K562 (cell line): ENCODE measurements around the gene INSR. TPM values are rescaled to one million over a fixed set of nuclear protein-coding genes. Genes with fewer than 3 reads are reported as not detected.

Source experiments
- ATAC-seq: fragments of 200-7000 bp; cut with Tn5 transposase; 3 replicates; pipeline ENCODE4 v1.9.1; 2020; ENCODE audit warnings: moderate library complexity
- BruUV-seq: library from RNA; stranded (reverse); fragments of 400-500 nt; replicated peaks from 2 replicates; lab custom pipeline; 2021; lab: Mats Ljungman, UMichigan
- CTCF ChIA-PET: fragments of 300-600 bp; formaldehyde crosslinking; extraction: SDS; loops from one replicate; lab custom pipeline; 2021; ENCODE audit warnings: low intra/inter-chr PET ratio; lab: Yijun Ruan, JAX
- POLR2A ChIA-PET: fragments of 300-600, 350-650 bp; sonication (Branson Sonifier 250); formaldehyde crosslinking; extraction: SDS; loops from one replicate; lab custom pipeline; 2021; ENCODE audit warnings: antibody characterized with exemption, inconsistent platforms; lab: Yijun Ruan, JAX
- DNase-seq, 4 experiments: peaks; one replicate each; pipeline versions ENCODE4 v3.0.0 to v3.0.0-alpha.2; 2011 to 2018; ENCODE audit warnings: low spot score in 3 of 4, mixed read lengths in 3 of 4; ENCODE audit errors: extremely low read depth in 1 of 4
- FAIRE-seq: peaks from 2 replicates; lab custom pipeline; 2011; peaks lifted over from hg19 to GRCh38; lab: Jason Lieb, UNC
- H2AFZ ChIP-seq: 2 replicates; pipeline ENCODE4 v1.6.0; 2011; ENCODE audit warnings: low read depth, low read length, control low read depth, inconsistent platforms
- H3K27ac ChIP-seq: fragments of 200-600 bp; 3 replicates; pipeline ENCODE4 v1.8.0; 2011; ENCODE audit warnings: low read depth, mild to moderate bottlenecking, control low read depth, inconsistent platforms, low read length, moderate library complexity, mixed read lengths; ENCODE audit errors: extremely low read depth
- H3K27me3 ChIP-seq, 2 experiments: fragments of 300-600 bp in 1 of 2; 2 replicates in 1 of 2; 3 replicates in 1 of 2; pipeline versions ENCODE4 v1.6.0 to v1.8.0; 2011; ENCODE audit warnings: inconsistent platforms in 2 of 2, low read length in 2 of 2, mild to moderate bottlenecking in 1 of 2, mixed read lengths in 1 of 2, moderate library complexity in 1 of 2; ENCODE audit not compliant: control insufficient read depth in 2 of 2, insufficient read depth in 2 of 2
- H3K36me3 ChIP-seq: fragments of 300-600 bp; 3 replicates; pipeline ENCODE4 v1.8.0; 2011; ENCODE audit warnings: mild to moderate bottlenecking, low read length, inconsistent platforms; ENCODE audit not compliant: control insufficient read depth, insufficient read depth
- H3K4me1 ChIP-seq, 2 experiments: fragments of 200-600 bp in 1 of 2; replicated peaks in 1 of 2; 2 replicates in 1 of 2; 3 replicates in 1 of 2; pipeline versions ENCODE4 v1.5.1 to v1.8.0; 2011; ENCODE audit warnings: inconsistent platforms in 2 of 2, low read length in 2 of 2, mild to moderate bottlenecking in 1 of 2, mixed read lengths in 1 of 2, moderate library complexity in 1 of 2; ENCODE audit not compliant: control insufficient read depth in 2 of 2, insufficient read depth in 2 of 2
- H3K4me2 ChIP-seq: 2 replicates; pipeline ENCODE4 v1.6.1; 2011; ENCODE audit warnings: low read length, control low read depth, inconsistent platforms, mixed read lengths; ENCODE audit not compliant: insufficient read depth
- H3K4me3 ChIP-seq: fragments of 200-600 bp; sonication (generic), shearing (Covaris generic); 2 replicates; pipeline ENCODE4 v1.5.1; 2016; ENCODE audit warnings: control low read depth, inconsistent platforms
- H3K79me2 ChIP-seq: fragments of 200-600 bp; 3 replicates; pipeline ENCODE4 v1.8.0; 2011; ENCODE audit warnings: low read length, inconsistent platforms; ENCODE audit not compliant: control insufficient read depth, insufficient read depth
- H3K9ac ChIP-seq, 2 experiments: 2 replicates each; pipeline versions ENCODE4 v1.6.0 to v1.6.1; 2011; ENCODE audit warnings: low read depth in 2 of 2, low read length in 2 of 2, control low read depth in 1 of 2, inconsistent platforms in 1 of 2, mild to moderate bottlenecking in 1 of 2, mixed read lengths in 1 of 2; ENCODE audit not compliant: insufficient read depth in 1 of 2
- H3K9me1 ChIP-seq: one replicate; pipeline ENCODE4 v1.6.0; 2011; ENCODE audit warnings: inconsistent platforms, mild to moderate bottlenecking, low read length, moderate library complexity; ENCODE audit not compliant: control insufficient read depth, insufficient read depth
- H3K9me3 ChIP-seq: replicated peaks from 2 replicates; pipeline ENCODE4 v1.5.1; 2011; ENCODE audit warnings: low read depth, low read length, inconsistent platforms; ENCODE audit not compliant: control insufficient read depth, insufficient read depth
- H4K20me1 ChIP-seq: replicated peaks from 2 replicates; pipeline ENCODE4 v1.6.1; 2011; ENCODE audit warnings: low read length, inconsistent platforms, mixed read lengths; ENCODE audit not compliant: control insufficient read depth, insufficient read depth
- DACH1 ChIP-seq: fragments of 450-650 bp; IDR thresholded peaks from 2 replicates; pipeline ENCODE4 v1.6.1; 2018; ENCODE audit not compliant: partially characterized antibody
- EHMT2 ChIP-seq: fragments of 450-650 bp; IDR thresholded peaks from 2 replicates; pipeline ENCODE4 v1.6.1; 2018; ENCODE audit warnings: antibody characterized with exemption
- KDM1A ChIP-seq, 2 experiments: fragments of 450-650 bp; IDR thresholded peaks; 2 replicates each; pipeline ENCODE4 v1.6.1; 2016; ENCODE audit warnings: mild to moderate bottlenecking in 2 of 2
- MCM7 ChIP-seq, 2 experiments: fragments of 450-650 bp; IDR thresholded peaks; 2 replicates each; pipeline ENCODE4 v1.6.1; 2016 to 2018
- MLLT1 ChIP-seq, 2 experiments: fragments of 450-650 bp; IDR thresholded peaks; 2 replicates each; pipeline ENCODE4 v1.6.1; 2016
- MLX ChIP-seq, 2 experiments: fragments of 450-650 bp in 1 of 2; sonication (generic) in 1 of 2; formaldehyde crosslinking; conservative IDR thresholded peaks; 2 replicates each; pipeline versions ENCODE4 v1.4.0 to v1.8.1; 2020 to 2022; ENCODE audit warnings: mild to moderate bottlenecking in 1 of 2, missing genetic modification reagents in 1 of 2
- ZBTB40 ChIP-seq, 2 experiments: fragments of 450-650 bp in 1 of 2; sonication (generic) in 1 of 2; formaldehyde crosslinking in 1 of 2; IDR thresholded peaks; 2 replicates each; pipeline versions ENCODE4 v1.7.1 to v1.9.0; 2016 to 2022; ENCODE audit warnings: inconsistent platforms in 1 of 2, mild to moderate bottlenecking in 1 of 2, missing genetic modification reagents in 1 of 2
- ZNF282 ChIP-seq: sonication (generic); formaldehyde crosslinking; IDR thresholded peaks from 2 replicates; pipeline ENCODE4 v1.8.1; 2023; ENCODE audit warnings: missing genetic modification reagents
- WGBS: fragments of 100-300 bp; shearing (Covaris generic); methylation state at CpG from one replicate; pipeline ENCODE4 v1.1.6; 2016; ENCODE audit warnings: low coverage, mixed read lengths; ENCODE audit not compliant: insufficient coverage; ENCODE audit errors: missing lambda C conversion rate; 5-methylcytosine and 5-hydroxymethylcytosine counted together
- in situ Hi-C: fragments of 300-500 bp; cut with MboI; formaldehyde crosslinking; loops from 4 replicates; pipeline ENCODE4 v1.15.0; 2018; ENCODE audit warnings: inconsistent platforms, mixed read lengths
- intact Hi-C: fragments of 100-400 bp; cut with micrococcal nuclease; formaldehyde crosslinking; loops from 2 replicates; pipeline ENCODE4 v1.14.2; 2022
- polyA plus RNA-seq, 8 experiments: library from polyadenylated mRNA; depleted of rRNA in 4 of 8; stranded (reverse) in 5 of 8; unstranded in 3 of 8; fragments of >200 nt; fragmentation: Nextera tagmentation in 2 of 8; fragmentation: Illumina TruSeq in 1 of 8; extraction: Ambion mirVana in 2 of 8; extraction: Trizol in 1 of 8; gene quantifications; 2 replicates each; pipeline versions ENCODE4 v1.2.1 to v1.2.3, GENCODE V29; 2011 to 2014; ENCODE audit warnings: inconsistent platforms in 1 of 8, missing spikeins in 1 of 8
- total RNA-seq, 7 experiments: library from RNA; depleted of rRNA in 6 of 7; stranded (reverse); fragments of >200 nt in 6 of 7; fragmentation: Illumina TruSeq in 2 of 7; extraction: Trizol in 2 of 7; gene quantifications; 2 replicates each; pipeline versions ENCODE4 v1.2.1 to v1.2.3, GENCODE V29; 2011 to 2021; ENCODE audit warnings: low replicate concordance in 1 of 7

INSR gene
- total and polyA plus RNA-seq, 9 of the 15 experiments (the other 6 are each of a cell fraction or from before 2014, with no cell fraction given): 0.04 to 0.88 (median 0.41) TPM

DNA sequence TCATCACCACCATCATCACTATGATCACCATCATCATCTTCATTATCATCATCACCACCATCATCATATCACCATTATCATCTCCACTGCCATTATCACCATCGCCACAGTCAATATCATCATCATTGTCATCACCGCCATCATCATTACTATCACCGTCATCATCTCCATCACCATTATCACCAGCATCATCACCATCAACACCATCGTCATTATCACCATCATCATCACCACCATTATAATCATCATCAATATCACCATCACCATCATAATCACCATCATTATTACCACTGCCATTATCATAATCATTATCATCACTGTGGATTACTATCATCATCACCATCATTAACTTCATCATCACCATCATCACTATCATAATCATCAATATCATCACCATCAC is 37.2 kb upstream of the INSR start:
- Histone ChIP-seq H3K9me1 (no peaks in the 10 kb centered on the region), H3K9ac (no peak overlapping the region), H3K36me3 (no peaks in the 10 kb centered on the region), H4K20me1 (no peaks in the 10 kb centered on the region), H2AFZ (no peak overlapping the region), H3K79me2 (no peaks in the 10 kb centered on the region), H3K27me3 (peaks cover 0 to 4% of the 10 kb centered on the region in 2 experiments; a peak in 1 of 5 replicates), H3K4me3 (no peak overlapping the region), H3K27ac (no peak overlapping the region), H3K4me1 (no peaks in the 10 kb centered on the region), H3K9me3 (peaks cover 2% of the 10 kb centered on the region; the same call in 1 of the 2 replicates), H3K4me2 (no peak overlapping the region)
- ChIA-PET CTCF (no interaction called here), POLR2A (no interaction called here)
- ATAC-seq (no peak), FAIRE-seq (no peak), DNase-seq (no peak)
- intact Hi-C loops: no loop called here
- 48% methylated on average over 4 of the region's 4 CpGs for WGBS
- in situ Hi-C loops: loop anchor here (10.0 kb wide), 1 partner anchor 227 kb away; no protein-coding TSS in a partner anchor
- BruUV-seq: no TSS peak
- TF ChIP-seq MLX (CRISPR knock-in tag; conservative IDR thresholded peaks at IDR 0.05) (no peak), MCM7 (IDR thresholded peaks at IDR 0.05) (no peak), DACH1 (peak; percentile 23), ZNF282 (CRISPR knock-in tag) (no peak), MLLT1 (IDR thresholded peaks at IDR 0.05) (peak in 1 of 2 experiments; percentile 19; a peak in 1 of 4 replicates), ZBTB40 (IDR thresholded peaks at IDR 0.05) (no peak), ZBTB40 (CRISPR knock-in tag; IDR thresholded peaks at IDR 0.05) (no peak), EHMT2 (peak; percentile 43; the same call in 1 of the 2 replicates), KDM1A (IDR thresholded peaks at IDR 0.05) (peak in 1 of 2 experiments; percentile 37; a peak in 1 of 4 replicates)
